HG02852 (cell line): ENCODE data around the gene CFAP65.
A peak's percentile ranks its signal among the peaks of the same experiment; 100 is the strongest.

Experiments
- ATAC-seq: cut with Tn5 transposase; IDR thresholded peaks from one replicate; pipeline ENCODE4 v1.9.1; 2021; ENCODE audit warnings: mild to moderate bottlenecking, moderate library complexity; ENCODE audit not compliant: unreplicated experiment

CFAP65 gene

GRCh38 chr2:219017201-219017931, 23.9 kb downstream of the CFAP65 start:
- no peak for ATAC-seq

- no peak for ATAC-seq
Measured at GRCh38 chr2:219016721-219017120, 24.6 kb downstream of the CFAP65 start.

- ATAC-seq: no peak
Measured at GRCh38 chr2:219010873-219011272, 30.4 kb downstream of the CFAP65 start.

GRCh38 chr2:219010162-219010756, 31.1 kb downstream of the CFAP65 start:
- ATAC-seq: no peak

- no peak for ATAC-seq
Measured at GRCh38 chr2:219009294-219009693, 32.0 kb downstream of the CFAP65 start.

- no peak for ATAC-seq
Measured at GRCh38 chr2:219003979-219004378, 37.3 kb downstream of the CFAP65 start.

GRCh38 chr2:219003267-219003634, 38.1 kb downstream of the CFAP65 start:
- ATAC-seq: no peak

- ATAC-seq: no peak
Measured at GRCh38 chr2:219002395-219003266, 38.7 kb downstream of the CFAP65 start.

GRCh38 chr2:219001577-219002394, 39.5 kb downstream of the CFAP65 start:
- no peak for ATAC-seq

- ATAC-seq: no peak
Measured at GRCh38 chr2:219001100-219001576, 40.2 kb downstream of the CFAP65 start.

GRCh38 chr2:219000569-219000960, 40.8 kb downstream of the CFAP65 start:
- ATAC-seq: no peak

- ATAC-seq: no peak
Measured at GRCh38 chr2:218999881-219000568, 41.3 kb downstream of the CFAP65 start.

GRCh38 chr2:218999021-218999880, 42.1 kb downstream of the CFAP65 start:
- no peak for ATAC-seq

GRCh38 chr2:218998414-218999002, 42.8 kb downstream of the CFAP65 start:
- no peak for ATAC-seq

- ATAC-seq: no peak
Measured at GRCh38 chr2:218997731-218998130, 43.6 kb downstream of the CFAP65 start.

GRCh38 chr2:218996937-218997336, 44.4 kb downstream of the CFAP65 start:
- ATAC-seq: no peak

GRCh38 chr2:218995972-218996711, 45.2 kb downstream of the CFAP65 start:
- peak; percentile 58 for ATAC-seq

GRCh38 chr2:218995561-218995960, 45.8 kb downstream of the CFAP65 start:
- peak; percentile 20 for ATAC-seq
